Measurements from ENCODE around the gene EDA. TPM values are rescaled to one million over a fixed set of nuclear protein-coding genes. Genes with fewer than 3 reads are reported as not detected.

Gene EDA
- total RNA-seq, 2 donors from 2014 or later, result 13.1 to 14.9 TPM

DNA sequence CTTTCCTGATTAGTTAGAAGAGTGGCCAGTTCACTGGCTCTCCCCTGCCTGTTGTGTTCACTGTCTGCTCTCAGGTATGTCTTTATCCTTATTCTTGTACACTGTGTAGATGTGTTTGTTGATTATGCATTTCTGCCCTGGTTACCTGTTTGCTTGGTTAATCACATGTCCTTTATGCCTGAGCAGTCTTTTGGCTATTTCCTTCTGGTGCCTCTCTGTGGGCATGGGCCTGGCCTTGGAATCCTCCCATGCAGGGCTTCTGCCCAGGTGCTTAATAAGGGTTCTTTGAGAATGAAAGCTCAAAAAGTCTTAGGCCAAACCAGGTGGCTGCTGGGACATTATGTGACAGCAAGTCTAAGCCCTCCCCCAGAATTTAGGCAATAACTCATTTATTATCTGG, 472.8 kb downstream of the EDA start:
- Histone ChIP-seq H3K36me3 (no peaks in the 10 kb centered on the region), H3K4me3 (no peak overlapping the region), H3K9me3 (no peaks in the 10 kb centered on the region), H3K27me3 (no peaks in the 10 kb centered on the region), H3K27ac (no peak overlapping the region), H3K4me1 (peaks cover 0 to 5% of the 10 kb centered on the region in 2 donors)
- TF ChIP-seq, protein P1, sequence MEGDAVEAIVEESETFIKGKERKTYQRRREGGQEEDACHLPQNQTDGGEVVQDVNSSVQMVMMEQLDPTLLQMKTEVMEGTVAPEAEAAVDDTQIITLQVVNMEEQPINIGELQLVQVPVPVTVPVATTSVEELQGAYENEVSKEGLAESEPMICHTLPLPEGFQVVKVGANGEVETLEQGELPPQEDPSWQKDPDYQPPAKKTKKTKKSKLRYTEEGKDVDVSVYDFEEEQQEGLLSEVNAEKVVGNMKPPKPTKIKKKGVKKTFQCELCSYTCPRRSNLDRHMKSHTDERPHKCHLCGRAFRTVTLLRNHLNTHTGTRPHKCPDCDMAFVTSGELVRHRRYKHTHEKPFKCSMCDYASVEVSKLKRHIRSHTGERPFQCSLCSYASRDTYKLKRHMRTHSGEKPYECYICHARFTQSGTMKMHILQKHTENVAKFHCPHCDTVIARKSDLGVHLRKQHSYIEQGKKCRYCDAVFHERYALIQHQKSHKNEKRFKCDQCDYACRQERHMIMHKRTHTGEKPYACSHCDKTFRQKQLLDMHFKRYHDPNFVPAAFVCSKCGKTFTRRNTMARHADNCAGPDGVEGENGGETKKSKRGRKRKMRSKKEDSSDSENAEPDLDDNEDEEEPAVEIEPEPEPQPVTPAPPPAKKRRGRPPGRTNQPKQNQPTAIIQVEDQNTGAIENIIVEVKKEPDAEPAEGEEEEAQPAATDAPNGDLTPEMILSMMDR (IDR thresholded peaks at IDR 0.05), result no peak
- no peak for DNase-seq (ENCODE audit: low spot score)

Small RNA genes lying within 50 kb of the gene (microRNA-seq; reads per million reads assigned to microRNA genes)
- gene MIR676 (ENCODE audit: borderline number of aligned reads in 2 of 2, borderline replicate concordance in 1 of 2), result 51.0 to 81.3 reads per million in 2 donors

Other genes with a start within 250 kb of the EDA start
- gene NALF2, start 111.8 kb upstream of the EDA start, total RNA-seq, result 10 to 100 TPM; 35.5 to 62.7 TPM